ENCODE data around the gene MPC1. TPM values are rescaled to one million over a fixed set of nuclear protein-coding genes. Genes with fewer than 3 reads are reported as not detected.

The MPC1 gene
- total RNA-seq, 4 donors from 2014 or later, result 43.1 to 64.3 (median 59.5) TPM

DNA sequence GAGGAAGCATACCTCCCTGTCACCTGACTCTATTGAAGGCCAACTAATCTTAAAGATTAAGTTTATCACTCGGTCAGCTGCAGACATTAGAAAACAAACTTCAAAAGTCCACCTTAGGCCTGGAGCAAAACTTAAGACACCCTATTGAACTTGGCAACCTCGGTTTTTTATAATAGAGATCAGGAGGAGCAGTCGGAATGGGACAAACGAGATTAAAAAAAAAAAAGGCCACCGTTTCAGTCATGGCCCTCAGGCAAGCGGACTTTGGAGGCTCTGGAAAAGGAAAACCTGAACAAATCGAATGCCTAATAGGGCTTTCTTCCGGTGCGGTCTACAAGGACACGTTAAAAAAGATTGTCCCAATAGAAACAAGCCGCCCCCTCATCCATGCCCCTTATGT is 67.3 kb downstream of the MPC1 start:
- no peak for DNase-seq
- Histone ChIP-seq H3K9me3 (no peaks in the 10 kb centered on the region), H3K36me3 (peaks cover 0 to 18% (median 2%) of the 10 kb centered on the region in 3 donors), H3K27me3 (no peaks in the 10 kb centered on the region), H3K27ac (no peak overlapping the region), H3K4me3 (no peak overlapping the region), H3K4me1 (no peaks in the 10 kb centered on the region)
- 79 to 81% methylated on average over 10 of the region's 11 CpGs for WGBS, 2 donors
- intact Hi-C loops (cut with DNase I), result no loop called here
- TF ChIP-seq POLR2A (IDR thresholded peaks at IDR 0.05), result no peak
- TF ChIP-seq, protein P1, sequence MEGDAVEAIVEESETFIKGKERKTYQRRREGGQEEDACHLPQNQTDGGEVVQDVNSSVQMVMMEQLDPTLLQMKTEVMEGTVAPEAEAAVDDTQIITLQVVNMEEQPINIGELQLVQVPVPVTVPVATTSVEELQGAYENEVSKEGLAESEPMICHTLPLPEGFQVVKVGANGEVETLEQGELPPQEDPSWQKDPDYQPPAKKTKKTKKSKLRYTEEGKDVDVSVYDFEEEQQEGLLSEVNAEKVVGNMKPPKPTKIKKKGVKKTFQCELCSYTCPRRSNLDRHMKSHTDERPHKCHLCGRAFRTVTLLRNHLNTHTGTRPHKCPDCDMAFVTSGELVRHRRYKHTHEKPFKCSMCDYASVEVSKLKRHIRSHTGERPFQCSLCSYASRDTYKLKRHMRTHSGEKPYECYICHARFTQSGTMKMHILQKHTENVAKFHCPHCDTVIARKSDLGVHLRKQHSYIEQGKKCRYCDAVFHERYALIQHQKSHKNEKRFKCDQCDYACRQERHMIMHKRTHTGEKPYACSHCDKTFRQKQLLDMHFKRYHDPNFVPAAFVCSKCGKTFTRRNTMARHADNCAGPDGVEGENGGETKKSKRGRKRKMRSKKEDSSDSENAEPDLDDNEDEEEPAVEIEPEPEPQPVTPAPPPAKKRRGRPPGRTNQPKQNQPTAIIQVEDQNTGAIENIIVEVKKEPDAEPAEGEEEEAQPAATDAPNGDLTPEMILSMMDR (IDR thresholded peaks at IDR 0.05), result no peak

Other genes with a start within 250 kb of the MPC1 start
- not detected for gene TBXT, start 215.1 kb downstream of the MPC1 start, total RNA-seq
- gene PRR18, start 74.5 kb downstream of the MPC1 start, total RNA-seq, result not detected
- 10 to 100 TPM; 34.8 to 45.3 (median 37.1) TPM for gene SFT2D1, start 40.4 kb downstream of the MPC1 start, total RNA-seq
- 1 to 10 TPM in 3 of 4 donors, under 1 TPM in 1; 0.99 to 2.7 (median 1.3) TPM for gene RAMACL, start 203.7 kb upstream of the MPC1 start, total RNA-seq
- 10 to 100 TPM; 11.8 to 66.0 (median 19.2) TPM for gene RPS6KA2, start 244.3 kb upstream of the MPC1 start, total RNA-seq

All from esophagus squamous epithelium (tissue), 5 donors.